ENCODE data around the gene SLC48A1.

GRCh38 chr12:47797441-47797840, 24.4 kb downstream of the SLC48A1 start:
- TF ChIP-seq GABPA (IDR thresholded peaks at IDR 0.05 in 1 of 2, conservative IDR thresholded peaks at IDR 0.05 in 1 of 2) = no peak
- no peak for TF ChIP-seq TAF1 (conservative IDR thresholded peaks at IDR 0.05)

All from liver (tissue), 2 donors.